Skeletal muscle cell (primary cell): Measurements from ENCODE around the gene FABP6.

Experiments
- DNase-seq: peaks from one replicate; pipeline ENCODE4 v3.0.0-alpha.2; 2010; ENCODE audit warnings: low read depth
- H3K4me3 ChIP-seq: 2 replicates; pipeline ENCODE4 v1.5.1; 2011; ENCODE audit warnings: low read depth, mild to moderate bottlenecking, control low read depth, low read length, moderate library complexity

FABP6 gene

DNA sequence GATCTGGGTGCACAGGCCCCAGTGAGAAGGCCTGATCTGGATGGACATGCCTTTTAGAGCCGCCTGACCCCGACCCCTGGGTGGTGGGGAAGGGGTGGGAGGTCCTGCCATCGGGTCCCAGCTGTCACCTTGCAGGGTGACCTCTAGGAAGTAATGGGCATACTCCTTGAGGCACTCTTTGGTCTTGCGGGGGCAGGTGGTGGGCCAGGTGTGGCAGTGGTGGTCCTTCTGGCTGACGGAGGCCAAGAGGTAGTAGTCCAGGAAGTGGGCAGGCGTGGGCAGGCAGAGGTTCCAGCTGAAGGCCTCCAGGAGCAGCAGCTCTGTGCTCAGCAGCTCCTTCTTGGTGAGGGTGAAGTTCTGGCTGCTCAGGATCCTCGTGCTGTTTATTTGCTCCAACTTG lies 30.0 kb downstream of the FABP6 start:
- DNase-seq: no peak
- H3K4me3 ChIP-seq: no peak overlapping the region

DNA sequence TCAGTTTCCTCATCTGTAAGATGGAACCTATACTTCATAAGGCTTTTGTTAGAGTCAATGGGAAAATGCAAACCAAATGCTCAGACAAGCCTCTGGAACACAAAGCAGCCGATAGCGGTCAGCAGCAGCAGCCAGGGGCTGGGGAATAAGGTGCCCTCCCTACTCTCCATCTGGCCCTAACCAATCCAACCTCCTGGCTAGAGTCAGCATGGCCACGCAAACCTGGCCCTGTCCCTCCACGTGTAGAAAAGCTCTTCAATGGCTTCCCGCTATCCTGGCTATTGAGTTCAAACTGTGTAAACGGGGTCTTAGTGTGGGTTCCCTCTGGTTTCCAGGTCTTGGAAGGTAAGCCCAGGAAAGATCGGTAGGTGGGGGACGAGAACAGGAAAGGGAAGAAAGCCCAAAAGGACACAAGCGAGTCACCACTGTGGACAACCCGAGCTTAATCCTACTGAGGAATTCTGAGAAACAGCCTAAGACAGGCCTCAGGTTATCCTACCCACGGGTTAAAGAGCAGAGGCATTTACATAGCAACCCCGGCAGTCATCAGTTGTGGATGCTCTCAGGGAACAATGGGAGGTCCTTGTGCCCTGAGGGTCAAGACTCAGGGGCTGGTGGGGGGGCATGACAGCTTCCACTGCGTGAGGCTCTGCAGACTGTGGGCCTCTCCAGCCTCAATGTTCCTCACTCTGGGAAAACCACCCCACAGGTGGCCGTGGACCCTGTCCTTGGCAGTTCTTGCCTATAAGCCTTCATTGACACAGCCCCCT lies 30.9 kb downstream of the FABP6 start:
- no peak for DNase-seq
- H3K4me3 ChIP-seq: no peak overlapping the region

DNA sequence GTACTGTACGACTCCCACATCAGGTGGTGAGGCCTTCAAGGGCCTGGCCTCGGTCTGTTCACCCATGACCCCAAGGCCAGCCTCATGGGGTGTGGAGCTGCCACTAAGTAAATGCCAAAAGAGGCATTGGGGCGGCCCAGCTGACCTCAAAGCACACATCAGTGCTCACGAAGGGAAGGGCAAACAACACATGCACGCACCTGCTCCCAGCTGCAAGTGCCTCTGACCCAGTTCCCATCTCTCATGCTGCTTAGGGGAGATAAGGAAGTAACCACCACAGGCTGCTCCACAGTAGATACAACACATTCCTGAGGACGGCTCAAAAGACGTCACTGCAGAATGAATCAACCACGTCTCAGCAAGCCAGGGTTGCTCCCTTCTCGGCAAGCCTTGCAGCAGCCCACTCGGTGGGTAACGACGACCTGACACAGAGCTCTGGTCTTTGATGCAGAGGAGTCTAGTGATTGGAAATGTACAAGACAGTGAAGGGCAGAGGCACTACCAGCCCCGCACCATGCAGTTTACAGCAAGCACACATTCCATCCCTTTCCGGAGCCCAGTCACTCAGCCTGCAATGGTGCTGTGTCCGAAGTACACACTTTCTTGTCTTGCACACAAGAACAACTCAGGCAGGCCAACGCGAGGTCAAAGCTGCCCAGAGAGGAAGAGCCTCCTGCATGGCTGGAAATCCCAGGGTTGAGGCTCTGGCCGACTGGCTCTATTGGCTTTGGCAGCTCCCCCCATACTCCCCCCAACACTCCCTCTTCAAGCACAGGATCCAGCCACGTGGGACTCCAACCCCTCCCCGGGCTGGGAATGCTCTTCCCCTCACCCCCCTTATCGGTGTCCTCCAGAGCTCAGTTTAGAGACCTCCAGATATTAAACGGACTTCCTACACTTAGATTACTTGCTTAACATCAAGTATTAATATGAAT lies 31.8 kb downstream of the FABP6 start:
- DNase-seq: peak; percentile 48

DNA sequence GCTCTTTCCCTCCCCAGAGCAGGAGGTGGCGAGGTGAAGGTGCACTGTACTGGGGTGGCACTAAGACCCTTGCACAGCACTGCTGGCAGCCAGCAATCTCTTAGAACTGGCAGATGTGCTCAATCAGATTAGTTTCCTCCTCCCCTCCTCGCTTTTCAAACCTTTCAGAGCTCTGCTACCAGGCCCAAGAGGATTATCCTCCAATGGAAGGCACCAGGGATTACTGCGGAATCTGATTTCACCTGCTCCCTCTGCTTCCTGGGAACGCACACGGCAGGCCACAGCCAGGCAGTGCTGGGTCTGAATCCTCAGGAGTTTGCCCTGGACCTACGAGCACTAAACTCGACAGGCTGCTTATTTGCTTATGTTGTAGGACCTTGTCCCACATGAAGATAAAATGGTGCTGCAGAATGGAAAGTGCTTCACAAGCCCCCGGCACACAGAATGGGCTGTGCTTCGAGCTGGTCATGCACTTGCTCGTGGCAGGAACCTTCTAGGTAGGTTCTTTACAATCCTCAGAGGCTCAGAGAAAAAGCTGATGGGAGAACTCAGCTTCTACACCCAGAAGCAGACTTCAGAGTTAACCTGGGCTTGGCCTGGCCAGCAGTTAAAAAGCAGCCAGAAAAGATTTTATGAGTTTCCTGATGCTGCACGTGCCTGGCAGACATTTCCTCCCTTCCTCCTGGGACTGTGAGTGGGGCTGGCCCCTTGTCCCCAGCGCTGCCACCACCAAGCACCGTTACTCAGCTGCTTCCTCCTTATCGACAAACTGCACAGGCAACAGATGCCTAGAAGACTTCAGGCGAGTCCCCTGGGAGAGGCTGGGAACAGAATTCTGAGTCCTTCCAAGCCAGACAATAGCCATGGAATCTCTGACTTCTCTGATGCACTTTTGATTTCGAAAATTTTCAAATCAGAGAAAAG lies 33.1 kb downstream of the FABP6 start:
- H3K4me3 ChIP-seq: no peak overlapping the region
- DNase-seq: no peak

More for the DNA sequence above, 31.8 kb downstream of the FABP6 start:
- no peak overlapping the region for H3K4me3 ChIP-seq

DNA sequence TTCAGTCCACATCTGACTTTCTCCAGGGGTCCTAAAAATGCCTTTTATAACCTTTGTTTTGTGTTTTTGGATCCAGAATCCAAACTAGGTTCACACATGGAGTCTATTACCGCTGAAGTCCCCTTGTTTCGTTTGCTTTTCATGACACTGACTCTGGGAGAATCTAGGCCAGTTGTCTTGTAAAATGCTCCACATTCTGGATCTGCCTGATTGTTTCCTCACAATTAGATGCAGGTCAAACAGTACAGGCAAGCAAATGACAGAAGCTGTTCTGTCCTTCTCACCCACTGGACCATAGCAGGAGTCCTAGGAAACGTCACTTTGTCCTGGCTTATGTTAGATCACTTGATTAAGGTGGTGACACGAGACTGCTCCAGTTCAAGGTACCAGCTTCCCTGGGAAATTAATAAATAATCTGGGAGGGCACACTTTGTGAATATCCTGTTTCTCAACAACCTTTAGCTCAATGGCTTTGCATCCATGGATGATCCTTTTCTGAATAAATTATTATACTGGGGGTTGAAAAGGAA lies 34.1 kb downstream of the FABP6 start:
- H3K4me3 ChIP-seq: no peak overlapping the region
- no peak for DNase-seq

DNA sequence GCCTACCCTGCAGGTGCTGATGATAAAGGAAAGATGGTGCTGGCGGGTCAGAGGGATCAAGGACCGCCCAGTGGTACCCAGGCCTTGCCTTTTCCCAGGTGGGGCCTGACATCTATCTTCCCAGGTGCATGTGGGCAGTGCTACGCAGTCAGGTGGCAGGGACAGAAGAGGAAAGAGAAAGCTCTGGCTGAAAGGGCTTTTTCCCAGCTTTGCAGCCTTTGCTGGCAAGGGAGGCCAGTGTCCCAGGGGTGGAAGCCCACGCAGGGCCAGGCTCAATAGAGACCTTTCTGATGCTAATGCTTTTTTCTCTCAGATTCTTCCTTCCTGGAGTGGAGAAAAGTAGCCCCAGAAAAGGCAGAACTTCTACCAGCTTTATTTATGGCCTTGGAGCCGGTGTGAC lies 36.7 kb downstream of the FABP6 start:
- no peak for DNase-seq
- no peak overlapping the region for H3K4me3 ChIP-seq

DNA sequence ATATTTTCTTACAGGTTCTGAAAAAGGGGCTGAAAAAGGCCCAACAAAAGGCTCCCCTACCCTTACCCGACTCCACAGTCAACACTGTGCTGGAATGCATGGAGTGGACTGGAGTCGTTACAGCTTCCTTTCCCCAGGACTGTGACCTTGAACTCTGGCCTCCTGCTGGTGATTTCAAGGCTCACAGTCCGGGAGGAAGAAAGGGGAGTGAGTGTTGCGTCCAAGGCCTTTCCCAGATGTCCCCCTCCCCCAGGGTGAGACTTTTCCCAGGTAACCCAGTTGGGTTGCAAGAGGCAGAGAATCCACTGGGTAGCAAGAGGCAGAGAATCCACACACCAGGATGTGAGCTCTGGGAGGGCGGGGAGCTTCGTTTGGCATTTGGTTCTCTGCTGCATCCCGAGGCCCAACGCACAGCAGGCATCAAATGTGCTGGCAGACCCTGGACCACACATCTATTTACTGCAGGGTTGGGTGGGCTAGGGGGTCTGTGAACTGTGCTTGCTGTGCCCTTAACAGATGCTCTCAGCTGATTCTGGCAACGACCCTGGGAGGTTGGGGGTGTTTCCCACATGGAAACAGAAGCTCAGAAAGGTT lies 37.5 kb downstream of the FABP6 start:
- DNase-seq: no peak
- H3K4me3 ChIP-seq: no peak overlapping the region

DNA sequence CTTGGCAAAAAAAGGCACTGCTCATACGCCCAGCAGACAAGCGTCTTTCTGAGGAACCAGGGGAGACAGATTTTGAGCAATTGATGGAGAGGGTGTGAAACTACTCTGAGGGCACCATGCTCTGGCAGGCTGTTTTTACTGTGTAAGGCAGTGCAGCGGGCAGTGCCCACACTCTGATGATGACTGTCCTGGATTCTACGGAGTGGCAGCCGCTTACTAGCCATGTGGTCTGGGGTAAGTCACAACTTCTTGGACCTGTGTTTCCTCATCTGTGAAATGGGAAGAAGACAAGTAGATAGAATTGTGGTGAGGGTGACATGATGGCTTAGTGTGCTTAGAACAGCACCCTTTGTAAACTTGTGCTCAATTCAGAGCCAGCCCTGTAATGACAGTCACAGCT lies 38.8 kb downstream of the FABP6 start:
- DNase-seq: no peak
- H3K4me3 ChIP-seq: no peak overlapping the region

DNA sequence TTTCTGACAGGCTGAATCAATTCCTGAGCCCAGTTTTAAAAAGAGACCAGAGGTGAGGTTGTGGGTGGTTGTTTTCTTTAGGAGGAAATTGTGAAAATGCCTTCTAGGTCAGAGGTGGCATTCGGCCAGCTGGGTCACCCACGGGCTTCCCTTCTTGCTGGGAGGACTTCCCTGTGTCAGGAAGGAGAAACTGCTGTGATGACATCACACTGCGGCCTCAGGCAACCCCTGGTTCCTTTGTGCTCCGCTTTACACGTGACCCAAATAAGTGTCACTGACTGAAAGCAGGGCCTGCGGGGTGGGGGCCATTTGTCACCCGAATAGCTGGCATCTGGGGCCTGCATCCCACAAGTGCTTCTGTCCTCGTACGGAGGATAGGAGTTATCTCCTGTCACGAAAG lies 39.7 kb downstream of the FABP6 start:
- DNase-seq: peak; percentile 25
- H3K4me3 ChIP-seq: no peak overlapping the region

DNA sequence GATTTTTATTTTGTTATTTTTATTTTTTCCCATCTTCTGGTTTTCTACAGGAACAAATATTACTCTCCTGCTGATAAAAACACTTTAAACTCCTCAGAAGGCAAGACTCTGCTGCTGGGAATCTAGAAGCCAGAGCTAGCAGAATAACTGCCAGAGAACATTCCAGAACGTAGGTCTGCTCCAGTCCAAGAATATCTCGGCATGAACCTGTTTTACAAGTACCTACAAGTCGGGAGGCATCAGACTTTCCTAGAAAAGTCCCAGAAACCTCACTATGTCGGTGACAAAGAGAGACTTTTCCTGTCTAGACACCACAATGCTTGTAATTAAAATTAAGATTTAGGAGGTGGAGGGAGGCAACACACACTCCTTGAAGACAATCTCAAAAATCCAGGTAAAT lies 41.4 kb downstream of the FABP6 start:
- no peak overlapping the region for H3K4me3 ChIP-seq
- DNase-seq: no peak

DNA sequence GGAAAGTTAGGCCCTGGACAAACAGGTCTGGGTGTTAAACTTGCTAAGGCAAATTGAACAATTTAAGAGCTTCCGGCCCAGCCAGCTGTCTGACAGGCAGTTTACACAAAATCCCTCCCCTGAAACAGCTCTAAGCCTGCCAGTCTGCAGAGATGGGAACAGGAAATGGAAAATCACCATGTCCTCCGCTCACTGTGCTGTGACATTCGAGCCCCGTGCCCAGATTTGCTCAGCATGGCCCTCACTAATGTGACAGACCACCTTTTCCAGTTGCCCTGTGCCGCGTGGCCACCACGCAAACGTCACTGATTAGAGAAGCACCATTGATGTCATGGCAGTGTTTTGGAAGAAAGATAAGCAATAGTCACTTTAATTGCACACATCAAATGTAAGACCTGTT lies 42.1 kb downstream of the FABP6 start:
- DNase-seq: no peak
- no peak overlapping the region for H3K4me3 ChIP-seq

DNA sequence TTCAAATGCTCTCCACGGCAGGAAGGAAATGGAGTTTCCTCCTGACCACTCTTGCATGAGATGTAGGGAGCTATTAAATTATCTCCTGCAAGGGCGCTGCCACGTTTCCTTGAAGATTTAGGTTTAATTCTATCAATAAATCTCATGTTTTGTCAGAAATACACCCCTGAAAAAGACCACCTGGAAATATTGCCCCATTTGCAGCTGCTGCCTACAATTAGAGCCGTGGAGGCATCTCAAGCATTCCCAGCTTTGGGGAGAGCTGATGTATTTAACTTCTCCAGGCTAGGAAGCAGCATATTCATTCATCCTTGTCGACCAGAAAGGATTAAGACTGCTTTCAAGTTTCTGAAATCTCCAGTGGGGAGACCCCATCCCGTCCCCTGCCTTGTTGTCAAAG lies 42.5 kb downstream of the FABP6 start:
- DNase-seq: no peak
- H3K4me3 ChIP-seq: no peak overlapping the region

DNA sequence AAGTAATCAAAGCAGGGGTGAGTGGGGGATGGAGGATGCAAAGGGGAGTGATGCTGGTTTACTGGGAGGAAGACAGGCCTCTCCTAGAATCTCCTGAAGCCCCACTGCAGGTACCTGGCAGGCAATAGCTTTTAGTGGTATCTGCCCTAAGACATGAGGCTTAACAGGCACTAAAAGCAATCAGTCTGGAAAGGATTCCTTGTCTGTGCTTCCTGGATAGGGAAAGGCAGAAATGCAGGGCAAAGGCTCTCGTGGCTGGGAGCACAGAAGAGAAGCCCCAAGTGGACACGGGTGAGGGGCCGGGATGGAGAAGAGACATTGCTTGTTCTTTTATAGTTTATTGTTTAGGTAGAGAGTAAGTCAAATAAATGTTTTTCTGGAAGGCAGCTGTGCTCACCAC lies 43.0 kb downstream of the FABP6 start:
- H3K4me3 ChIP-seq: no peak overlapping the region
- DNase-seq: no peak

DNA sequence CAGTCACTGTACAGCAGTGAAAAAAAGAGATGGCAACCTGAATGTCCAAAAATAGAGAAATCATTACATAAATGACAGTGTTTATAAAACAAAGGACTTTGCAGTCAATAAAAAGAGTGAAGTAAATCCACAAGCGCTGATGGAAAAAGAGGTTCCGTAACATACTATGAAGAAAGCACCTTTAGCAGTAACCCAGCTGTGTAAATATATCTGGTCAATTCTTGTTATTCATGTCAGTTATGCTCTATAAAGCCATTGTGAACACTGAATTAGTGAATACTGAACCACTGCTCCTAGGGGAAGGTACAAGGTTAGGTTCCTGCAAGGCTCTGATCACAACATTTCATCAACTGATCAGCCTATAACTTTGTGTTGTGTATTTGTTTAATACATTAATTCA lies 43.6 kb downstream of the FABP6 start:
- no peak overlapping the region for H3K4me3 ChIP-seq
- DNase-seq: no peak

DNA sequence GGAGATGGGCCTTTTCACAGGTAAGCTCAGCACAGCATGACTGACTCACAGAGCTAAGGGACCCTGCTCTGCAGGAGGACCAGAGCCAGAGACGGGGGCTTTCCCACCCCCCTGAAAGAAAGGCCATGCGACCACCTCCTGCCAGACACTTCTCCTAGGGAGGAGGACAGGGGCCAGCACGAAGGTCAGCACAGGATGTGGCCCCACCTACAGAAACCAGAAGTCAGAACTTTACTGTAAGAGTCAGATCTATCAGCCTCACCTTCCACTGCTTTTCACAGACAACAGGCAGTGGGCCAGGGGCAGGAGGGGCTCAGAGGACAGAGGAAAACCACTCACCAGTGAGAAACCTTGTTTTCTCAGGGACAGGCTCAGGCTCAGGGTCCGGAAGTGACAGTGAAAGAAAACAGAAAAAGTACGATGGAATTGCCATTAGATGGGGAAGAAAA lies 45.2 kb downstream of the FABP6 start:
- no peak overlapping the region for H3K4me3 ChIP-seq
- DNase-seq: no peak

DNA sequence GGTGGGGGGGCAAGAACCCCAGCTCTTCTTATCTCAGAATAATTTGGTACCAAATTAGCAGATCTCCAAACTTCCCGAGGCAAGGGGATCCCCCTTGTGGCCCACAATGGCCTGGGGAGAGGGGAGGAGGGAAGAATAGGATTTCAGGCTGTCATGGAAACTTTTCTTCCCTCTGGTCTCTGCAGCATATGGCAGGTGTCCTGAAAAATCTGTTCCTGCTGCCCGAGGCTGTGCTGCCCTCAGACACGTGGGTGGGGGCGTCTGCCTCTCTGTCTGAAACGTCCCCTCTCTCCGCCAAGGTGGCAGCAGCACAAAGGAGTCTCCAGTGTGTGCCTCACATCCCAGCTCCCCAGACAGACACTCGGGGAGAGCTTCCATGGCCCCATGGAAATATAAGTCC lies 49.0 kb downstream of the FABP6 start:
- H3K4me3 ChIP-seq: no peak overlapping the region
- DNase-seq: no peak

DNA sequence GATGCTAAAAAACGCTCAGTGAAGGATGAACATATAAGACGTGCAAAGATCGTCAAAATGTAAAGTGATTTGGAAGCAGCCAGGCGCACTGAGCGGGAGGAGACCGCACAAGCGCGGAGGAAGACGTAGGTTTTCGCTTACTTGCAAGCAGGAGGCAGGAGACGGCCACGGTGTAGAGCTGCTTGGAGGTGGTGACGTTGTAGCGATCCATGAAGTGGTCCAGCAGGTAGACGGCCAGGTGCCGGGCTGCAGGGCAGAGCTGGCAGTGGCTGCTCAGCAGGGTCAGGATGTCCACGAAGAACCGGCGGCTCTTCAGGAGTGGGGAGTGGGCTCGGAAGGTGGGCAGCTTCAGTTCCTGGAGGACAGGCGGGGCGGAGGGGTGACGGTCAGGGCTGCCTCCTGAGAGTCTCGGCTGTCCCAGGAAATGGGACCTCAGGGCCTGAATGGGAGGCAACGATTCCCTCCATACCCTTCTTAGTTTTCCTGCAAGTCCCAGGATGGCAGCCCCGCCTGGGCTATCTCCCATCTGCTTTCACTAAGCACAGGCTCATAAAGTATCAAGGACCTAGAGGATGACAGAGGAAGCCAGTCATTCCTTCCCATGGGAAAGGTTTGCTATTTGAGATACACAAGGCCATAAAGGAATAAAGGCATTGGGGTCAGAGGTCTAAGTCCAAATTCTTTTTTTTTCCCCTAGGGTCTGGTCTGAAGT lies 51.2 kb downstream of the FABP6 start:
- DNase-seq: no peak
- H3K4me3 ChIP-seq: no peak overlapping the region

DNA sequence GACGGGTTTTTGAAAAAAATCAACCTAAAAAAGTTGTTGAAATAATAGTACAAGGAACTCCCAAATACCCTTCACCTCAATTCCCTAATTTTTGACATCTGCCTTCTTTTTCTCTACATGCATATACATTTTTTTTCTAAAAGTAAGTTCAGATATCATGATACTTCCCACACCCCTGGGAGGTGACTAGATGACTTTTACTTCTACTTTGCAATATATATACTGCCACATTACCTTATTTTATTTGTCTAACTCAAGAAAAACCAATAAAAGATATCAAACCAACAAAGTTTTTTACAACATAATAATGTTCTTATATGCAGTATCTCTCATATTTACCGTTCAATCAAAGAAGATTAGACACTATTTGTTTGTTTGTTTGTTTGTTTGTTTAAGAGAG lies 52.0 kb downstream of the FABP6 start:
- no peak overlapping the region for H3K4me3 ChIP-seq
- no peak for DNase-seq
